ENCODE data around the gene CNN3. TPM values are rescaled to one million over a fixed set of nuclear protein-coding genes. Genes with fewer than 3 reads are reported as not detected.

The CNN3 gene
- total RNA-seq, 4 donors from 2014 or later = 148 to 216 (median 175) TPM

DNA sequence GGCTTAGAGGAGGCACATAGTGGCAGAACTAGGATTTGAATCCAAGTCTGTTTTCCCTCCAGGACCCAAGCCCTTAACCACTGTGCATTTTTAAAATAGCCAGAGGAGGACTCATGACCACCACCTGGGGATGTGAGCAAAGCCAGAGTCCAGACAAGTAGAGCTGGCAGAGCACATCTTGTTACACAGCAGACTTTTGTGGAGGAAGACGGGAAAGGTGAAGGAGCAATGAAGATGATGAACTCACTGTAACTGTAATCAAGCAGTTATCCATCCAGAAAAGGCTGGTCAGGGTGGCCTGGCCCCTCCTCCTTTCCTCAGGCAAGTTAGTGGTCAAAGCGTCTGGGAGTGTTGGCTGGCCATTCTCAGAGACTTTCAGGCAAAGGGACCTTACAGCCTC lies 55.9 kb downstream of the CNN3 start:
- no peak for DNase-seq (ENCODE audit: low spot score)
- TF ChIP-seq, protein P1, sequence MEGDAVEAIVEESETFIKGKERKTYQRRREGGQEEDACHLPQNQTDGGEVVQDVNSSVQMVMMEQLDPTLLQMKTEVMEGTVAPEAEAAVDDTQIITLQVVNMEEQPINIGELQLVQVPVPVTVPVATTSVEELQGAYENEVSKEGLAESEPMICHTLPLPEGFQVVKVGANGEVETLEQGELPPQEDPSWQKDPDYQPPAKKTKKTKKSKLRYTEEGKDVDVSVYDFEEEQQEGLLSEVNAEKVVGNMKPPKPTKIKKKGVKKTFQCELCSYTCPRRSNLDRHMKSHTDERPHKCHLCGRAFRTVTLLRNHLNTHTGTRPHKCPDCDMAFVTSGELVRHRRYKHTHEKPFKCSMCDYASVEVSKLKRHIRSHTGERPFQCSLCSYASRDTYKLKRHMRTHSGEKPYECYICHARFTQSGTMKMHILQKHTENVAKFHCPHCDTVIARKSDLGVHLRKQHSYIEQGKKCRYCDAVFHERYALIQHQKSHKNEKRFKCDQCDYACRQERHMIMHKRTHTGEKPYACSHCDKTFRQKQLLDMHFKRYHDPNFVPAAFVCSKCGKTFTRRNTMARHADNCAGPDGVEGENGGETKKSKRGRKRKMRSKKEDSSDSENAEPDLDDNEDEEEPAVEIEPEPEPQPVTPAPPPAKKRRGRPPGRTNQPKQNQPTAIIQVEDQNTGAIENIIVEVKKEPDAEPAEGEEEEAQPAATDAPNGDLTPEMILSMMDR (IDR thresholded peaks at IDR 0.05) = no peak
- no peak for ATAC-seq (ENCODE audit: low FRiP score)

DNA sequence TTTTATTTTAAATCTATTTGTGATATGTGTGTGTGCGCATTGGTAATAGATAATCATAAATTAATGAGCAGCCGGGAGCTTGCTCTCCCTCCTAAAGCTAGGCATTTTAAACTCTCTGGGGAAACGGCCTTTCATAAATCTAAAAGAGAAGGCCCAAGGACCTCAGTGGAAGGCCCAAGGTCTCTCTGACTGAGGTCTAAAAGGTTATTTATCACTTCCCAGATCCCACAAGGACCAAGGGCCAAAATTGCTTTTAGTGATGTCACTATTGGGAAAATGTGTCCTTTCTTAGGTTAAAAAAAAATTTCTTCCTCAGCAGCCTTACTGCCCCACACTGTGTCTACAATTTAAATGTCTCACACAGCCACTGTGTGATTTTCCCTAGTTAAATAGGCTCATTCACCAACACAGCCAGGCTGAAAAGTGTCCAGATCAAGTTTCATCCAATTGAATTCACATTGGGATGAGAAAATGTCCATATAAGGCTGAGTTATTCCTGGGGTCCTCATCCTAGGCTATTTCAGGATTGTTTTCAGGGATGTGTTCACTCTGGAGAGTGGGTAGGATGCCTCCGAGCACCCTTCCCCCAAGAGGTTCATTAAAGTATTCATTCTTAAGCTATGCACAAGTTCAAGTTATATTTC lies 60.6 kb downstream of the CNN3 start:
- DNase-seq (ENCODE audit: low spot score) (no peak), ATAC-seq (ENCODE audit: low FRiP score) (no peak)
- TF ChIP-seq, protein P1 (IDR thresholded peaks at IDR 0.05) = no peak

DNA sequence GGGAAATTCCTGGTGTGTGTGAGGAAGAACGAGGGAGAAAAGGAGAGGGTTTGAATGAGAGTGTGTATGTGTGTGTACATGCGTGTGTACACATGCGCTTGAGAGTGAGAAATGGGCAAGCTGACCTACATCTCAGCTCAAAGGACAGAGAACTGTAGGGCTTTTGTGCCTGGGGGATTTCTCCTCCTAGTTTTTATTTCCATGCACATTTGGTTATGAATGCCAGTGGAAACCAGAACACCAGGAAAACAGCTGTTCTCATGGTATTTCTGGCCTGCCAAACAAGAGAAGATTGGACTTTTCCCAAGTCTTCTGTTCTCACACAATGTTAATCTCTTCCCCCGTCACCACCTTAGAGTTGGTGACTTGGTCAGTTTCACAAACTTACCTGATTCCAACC lies 61.5 kb downstream of the CNN3 start:
- no peak for ATAC-seq (ENCODE audit: low FRiP score)
- DNase-seq (ENCODE audit: low spot score) = no peak
- TF ChIP-seq, protein P1 (IDR thresholded peaks at IDR 0.05) = no peak

DNA sequence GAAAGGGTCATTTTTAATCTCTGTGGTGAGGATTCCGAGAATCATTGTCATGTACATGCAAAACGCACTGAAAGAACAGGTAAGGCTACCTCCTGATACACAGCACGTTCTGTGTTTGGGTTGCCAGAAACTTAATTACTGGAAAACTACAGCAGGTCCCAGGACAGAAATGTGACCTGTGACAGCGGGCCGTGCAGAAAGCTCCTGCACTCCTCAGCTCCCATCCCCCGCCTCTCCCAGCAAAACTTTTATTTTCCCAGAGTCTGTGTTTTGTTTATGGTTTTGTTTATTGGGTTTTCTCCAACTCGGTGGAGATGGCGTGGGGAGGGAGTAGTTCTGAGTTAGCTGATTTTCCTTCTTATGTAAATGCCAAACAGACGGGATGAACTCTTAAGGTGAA lies 62.1 kb downstream of the CNN3 start:
- ATAC-seq (ENCODE audit: low FRiP score) (no peak), DNase-seq (ENCODE audit: low spot score) (no peak)
- TF ChIP-seq, protein P1 (IDR thresholded peaks at IDR 0.05) = no peak

DNA sequence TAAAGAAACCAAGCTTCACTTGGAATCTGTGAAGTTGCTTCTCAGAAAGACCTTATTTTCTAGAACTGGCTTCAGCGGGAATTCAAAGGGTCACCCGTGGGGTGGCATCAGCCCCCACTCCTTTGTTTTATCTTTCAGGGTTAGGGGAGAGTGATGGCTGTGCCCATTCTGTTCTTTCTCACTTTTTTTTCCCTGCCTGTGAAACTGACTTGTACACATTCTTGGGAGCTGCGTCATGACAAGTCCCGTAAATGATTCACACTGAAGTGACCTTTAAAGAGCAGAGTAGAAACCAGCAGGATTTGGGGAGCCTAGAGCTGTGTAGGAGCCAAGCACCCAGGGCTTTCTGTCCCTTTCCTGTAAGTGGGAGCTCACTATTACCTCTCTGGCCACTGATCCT lies 63.0 kb downstream of the CNN3 start:
- TF ChIP-seq, protein P1 (IDR thresholded peaks at IDR 0.05) = no peak
- ATAC-seq (ENCODE audit: low FRiP score) = peak; percentile 88
- DNase-seq (ENCODE audit: low spot score) = peak; percentile 54

DNA sequence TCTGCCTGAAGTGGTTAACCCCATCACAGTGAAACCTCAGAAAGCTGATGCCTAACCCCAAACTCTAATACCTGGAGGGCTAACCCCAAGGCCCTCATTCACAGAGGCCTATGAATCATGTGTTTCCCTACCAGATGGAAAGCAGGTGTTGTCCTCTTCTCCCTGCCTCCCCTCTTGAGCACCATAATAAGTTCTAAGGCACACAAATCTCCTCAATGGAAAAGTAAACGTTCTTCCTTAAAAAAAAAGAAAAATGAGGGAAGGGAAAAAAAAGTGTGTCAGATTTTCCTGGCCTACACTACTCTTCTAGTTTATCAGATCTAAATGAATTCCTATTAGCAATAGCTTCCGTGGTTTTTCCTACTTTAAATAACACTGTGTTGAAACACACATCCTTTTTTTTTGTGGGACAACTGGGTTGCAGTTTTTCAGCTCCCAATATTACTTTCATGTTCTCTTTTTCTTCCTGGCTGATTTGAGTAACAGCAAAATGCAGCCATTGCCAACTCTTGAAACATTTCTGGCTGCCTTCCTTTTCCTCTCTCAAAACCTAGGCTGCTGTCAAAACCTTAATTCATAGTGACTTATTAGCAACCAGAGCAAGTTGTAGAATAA lies 63.5 kb downstream of the CNN3 start:
- no peak for DNase-seq (ENCODE audit: low spot score)
- TF ChIP-seq, protein P1 (IDR thresholded peaks at IDR 0.05) = no peak

DNA sequence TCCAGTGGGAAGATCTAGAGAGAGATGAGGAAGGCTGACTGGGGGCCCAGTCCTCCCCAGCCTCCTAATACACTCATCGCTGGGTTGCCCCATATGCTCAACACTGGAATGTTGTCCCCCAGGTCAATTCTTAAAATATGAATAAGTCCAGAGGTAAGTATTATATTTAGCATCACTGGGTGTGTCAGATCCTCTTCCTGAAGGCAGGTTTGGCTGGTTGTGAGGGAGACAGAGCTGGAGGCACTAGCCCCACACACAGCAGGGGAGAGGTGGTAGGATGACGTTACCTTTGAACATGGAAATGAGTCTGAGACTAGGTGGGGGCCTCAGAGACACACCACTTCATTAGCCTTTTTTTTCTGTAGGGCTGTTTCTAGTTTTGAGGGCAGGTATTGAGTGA lies 64.2 kb downstream of the CNN3 start:
- DNase-seq (ENCODE audit: low spot score) = no peak
- ATAC-seq (ENCODE audit: low FRiP score) = peak; percentile 5

More for the DNA sequence above, 63.5 kb downstream of the CNN3 start:
- ATAC-seq (ENCODE audit: low FRiP score) = peak; percentile 67

More for the DNA sequence above, 64.2 kb downstream of the CNN3 start:
- TF ChIP-seq, protein P1 (IDR thresholded peaks at IDR 0.05) = no peak
